Stimulated activated effector memory CD8-positive, alpha-beta T cell treated with anti-CD3 and anti-CD28 coated beads, Interleukin-12 subunit alpha, Interleukin-12 subunit beta, amount 100 ng/mL, for 72 hours (primary cell): ENCODE measurements around the gene LYSMD1.

Experiments
- ATAC-seq: fragments of 150-1000 bp; cut with Tn5 transposase; 2 replicates; pipeline ENCODE4 v1.10.0; 2021
- DNase-seq, 2 donors: peaks; one replicate each; pipeline ENCODE4 v3.0.0; 2021 to 2022; ENCODE audit warnings: low spot score in 2 of 2
- H3K27ac Mint-ChIP-seq: one replicate; pipeline ENCODE4 v1.8.0; 2022; ENCODE audit warnings: mild to moderate bottlenecking, mixed read lengths
- H3K36me3 Mint-ChIP-seq: one replicate; pipeline ENCODE4 v1.8.0; 2022; ENCODE audit warnings: mild to moderate bottlenecking, mixed read lengths
- H3K4me1 Mint-ChIP-seq: one replicate; pipeline ENCODE4 v1.8.0; 2022; ENCODE audit warnings: mixed read lengths
- H3K4me3 Mint-ChIP-seq: one replicate; pipeline ENCODE4 v1.8.0; 2022; ENCODE audit warnings: mild to moderate bottlenecking, mixed read lengths
- H3K9me3 Mint-ChIP-seq: one replicate; pipeline ENCODE4 v1.8.0; 2022; ENCODE audit warnings: mixed read lengths

The LYSMD1 gene

GRCh38 chr1:151157067-151157531, 8.6 kb downstream of the LYSMD1 start:
- Mint-ChIP-seq H3K27ac (peak overlapping the region; percentile 100), H3K9me3 (no peaks in the 10 kb centered on the region), H3K36me3 (peaks cover 58% of the 10 kb centered on the region), H3K4me3 (peak overlapping the region; percentile 100), H3K4me1 (peaks cover 53% of the 10 kb centered on the region)
- ATAC-seq (peak; percentile 44), DNase-seq (peak in 1 of 2 donors; percentile 71)

GRCh38 chr1:151156515-151156819, 9.2 kb downstream of the LYSMD1 start, which contains the start of gene TNFAIP8L2:
Gene TNFAIP8L2, plus strand, starts transcription at chr1:151156649. Its CDS starts 2,049 bp downstream, at chr1:151158698.
- H3K36me3 Mint-ChIP-seq, result peaks cover 52% of the 10 kb centered on the region
- DNase-seq, result peak in 1 of 2 donors; percentile 85
- ATAC-seq, result peak; percentile 91
- H3K9me3 Mint-ChIP-seq, result no peaks in the 10 kb centered on the region
- peak within 1 kb of the TSS; percentile 100 for H3K4me3 Mint-ChIP-seq
- peak within 1 kb of the TSS; percentile 100 for H3K27ac Mint-ChIP-seq
- peaks cover 47% of the 10 kb centered on the region for H3K4me1 Mint-ChIP-seq

GRCh38 chr1:151147665-151148064, 18.0 kb downstream of the LYSMD1 start:
- Mint-ChIP-seq H3K27ac (no peak overlapping the region), H3K36me3 (no peaks in the 10 kb centered on the region), H3K9me3 (no peaks in the 10 kb centered on the region), H3K4me1 (peaks cover 30% of the 10 kb centered on the region), H3K4me3 (peak overlapping the region; percentile 80)
- no peak for DNase-seq
- ATAC-seq, result no peak

GRCh38 chr1:151147132-151147503, 18.6 kb downstream of the LYSMD1 start:
- H3K27ac Mint-ChIP-seq, result peak overlapping the region; percentile 64
- H3K9me3 Mint-ChIP-seq, result no peaks in the 10 kb centered on the region
- peak overlapping the region; percentile 80 for H3K4me3 Mint-ChIP-seq
- ATAC-seq, result no peak
- H3K36me3 Mint-ChIP-seq, result no peaks in the 10 kb centered on the region
- DNase-seq, result no peak
- H3K4me1 Mint-ChIP-seq, result peaks cover 30% of the 10 kb centered on the region

GRCh38 chr1:151146412-151147131, 19.1 kb downstream of the LYSMD1 start, which contains the start of gene SEMA6C:
Gene SEMA6C, minus strand, starts transcription at chr1:151146631. Its CDS starts 4,010 bp downstream, at chr1:151142621.
- peak within 1 kb of the TSS; percentile 64 for H3K27ac Mint-ChIP-seq
- no peaks in the 10 kb centered on the region for H3K36me3 Mint-ChIP-seq
- H3K4me1 Mint-ChIP-seq, result peaks cover 30% of the 10 kb centered on the region
- ATAC-seq, result peak; percentile 99
- H3K4me3 Mint-ChIP-seq, result peak within 1 kb of the TSS; percentile 80
- no peaks in the 10 kb centered on the region for H3K9me3 Mint-ChIP-seq
- peak; percentile 80 to 93 for DNase-seq

GRCh38 chr1:151146072-151146411, 19.7 kb downstream of the LYSMD1 start:
- peak; percentile 2 for ATAC-seq
- Mint-ChIP-seq H3K4me1 (peaks cover 30% of the 10 kb centered on the region), H3K36me3 (no peaks in the 10 kb centered on the region), H3K4me3 (peak overlapping the region; percentile 80), H3K27ac (peak overlapping the region; percentile 64), H3K9me3 (no peaks in the 10 kb centered on the region)
- no peak for DNase-seq

GRCh38 chr1:151145304-151146071, 20.2 kb downstream of the LYSMD1 start:
- Mint-ChIP-seq H3K36me3 (no peaks in the 10 kb centered on the region), H3K27ac (no peak overlapping the region), H3K4me3 (peak overlapping the region; percentile 80), H3K9me3 (no peaks in the 10 kb centered on the region), H3K4me1 (peaks cover 30% of the 10 kb centered on the region)
- DNase-seq (no peak), ATAC-seq (no peak)

GRCh38 chr1:151144474-151145303, 21.0 kb downstream of the LYSMD1 start:
- Mint-ChIP-seq H3K27ac (no peak overlapping the region), H3K9me3 (no peaks in the 10 kb centered on the region), H3K36me3 (no peaks in the 10 kb centered on the region), H3K4me3 (peak overlapping the region; percentile 80), H3K4me1 (peaks cover 30% of the 10 kb centered on the region)
- no peak for DNase-seq
- ATAC-seq, result no peak

GRCh38 chr1:151143986-151144385, 21.7 kb downstream of the LYSMD1 start:
- ATAC-seq (no peak), DNase-seq (no peak)
- Mint-ChIP-seq H3K9me3 (no peaks in the 10 kb centered on the region), H3K27ac (no peak overlapping the region), H3K36me3 (no peaks in the 10 kb centered on the region), H3K4me3 (no peak overlapping the region), H3K4me1 (peaks cover 30% of the 10 kb centered on the region)

- Mint-ChIP-seq H3K4me1 (peaks cover 30% of the 10 kb centered on the region), H3K27ac (no peak overlapping the region), H3K9me3 (no peaks in the 10 kb centered on the region), H3K36me3 (no peaks in the 10 kb centered on the region), H3K4me3 (no peak overlapping the region)
- DNase-seq, result no peak
- ATAC-seq, result no peak
Measured at GRCh38 chr1:151143057-151143435, 22.7 kb downstream of the LYSMD1 start.

- DNase-seq (no peak), ATAC-seq (no peak)
- no peaks in the 10 kb centered on the region for H3K9me3 Mint-ChIP-seq
- no peaks in the 10 kb centered on the region for H3K36me3 Mint-ChIP-seq
- H3K4me1 Mint-ChIP-seq, result peaks cover 26% of the 10 kb centered on the region
- no peak overlapping the region for H3K4me3 Mint-ChIP-seq
- H3K27ac Mint-ChIP-seq, result no peak overlapping the region
Measured at GRCh38 chr1:151142411-151143056, 23.2 kb downstream of the LYSMD1 start.

- H3K27ac Mint-ChIP-seq, result no peak overlapping the region
- no peaks in the 10 kb centered on the region for H3K9me3 Mint-ChIP-seq
- H3K4me1 Mint-ChIP-seq, result no peaks in the 10 kb centered on the region
- DNase-seq, result no peak
- no peak for ATAC-seq
- no peaks in the 10 kb centered on the region for H3K36me3 Mint-ChIP-seq
- no peak overlapping the region for H3K4me3 Mint-ChIP-seq
Measured at GRCh38 chr1:151137789-151138188, 27.9 kb downstream of the LYSMD1 start.

GRCh38 chr1:151135433-151136385, 30.0 kb downstream of the LYSMD1 start:
- Mint-ChIP-seq H3K9me3 (no peaks in the 10 kb centered on the region), H3K27ac (peak overlapping the region; percentile 65)
- no peak for ATAC-seq

GRCh38 chr1:151134991-151135390, 30.7 kb downstream of the LYSMD1 start:
- Mint-ChIP-seq H3K4me3 (no peak overlapping the region), H3K9me3 (no peaks in the 10 kb centered on the region), H3K36me3 (no peaks in the 10 kb centered on the region), H3K4me1 (no peaks in the 10 kb centered on the region), H3K27ac (peak overlapping the region; percentile 65)
- no peak for DNase-seq
- no peak for ATAC-seq

More at GRCh38 chr1:151135433-151136385, 30.0 kb downstream of the LYSMD1 start:
- Mint-ChIP-seq H3K36me3 (no peaks in the 10 kb centered on the region), H3K4me1 (no peaks in the 10 kb centered on the region), H3K4me3 (no peak overlapping the region)
- DNase-seq, result no peak
